GM12874 (cell line): ENCODE data around the gene RRAS.

Experiments used
- TF ChIP-seq, protein P1 (sequence below): IDR thresholded peaks from 2 replicates; pipeline ENCODE4 v1.5.1; 2011; ENCODE audit warnings: low read depth, mild to moderate bottlenecking, control low read depth, low read length, moderate library complexity; ENCODE audit not compliant: insufficient read depth

The RRAS gene

DNA sequence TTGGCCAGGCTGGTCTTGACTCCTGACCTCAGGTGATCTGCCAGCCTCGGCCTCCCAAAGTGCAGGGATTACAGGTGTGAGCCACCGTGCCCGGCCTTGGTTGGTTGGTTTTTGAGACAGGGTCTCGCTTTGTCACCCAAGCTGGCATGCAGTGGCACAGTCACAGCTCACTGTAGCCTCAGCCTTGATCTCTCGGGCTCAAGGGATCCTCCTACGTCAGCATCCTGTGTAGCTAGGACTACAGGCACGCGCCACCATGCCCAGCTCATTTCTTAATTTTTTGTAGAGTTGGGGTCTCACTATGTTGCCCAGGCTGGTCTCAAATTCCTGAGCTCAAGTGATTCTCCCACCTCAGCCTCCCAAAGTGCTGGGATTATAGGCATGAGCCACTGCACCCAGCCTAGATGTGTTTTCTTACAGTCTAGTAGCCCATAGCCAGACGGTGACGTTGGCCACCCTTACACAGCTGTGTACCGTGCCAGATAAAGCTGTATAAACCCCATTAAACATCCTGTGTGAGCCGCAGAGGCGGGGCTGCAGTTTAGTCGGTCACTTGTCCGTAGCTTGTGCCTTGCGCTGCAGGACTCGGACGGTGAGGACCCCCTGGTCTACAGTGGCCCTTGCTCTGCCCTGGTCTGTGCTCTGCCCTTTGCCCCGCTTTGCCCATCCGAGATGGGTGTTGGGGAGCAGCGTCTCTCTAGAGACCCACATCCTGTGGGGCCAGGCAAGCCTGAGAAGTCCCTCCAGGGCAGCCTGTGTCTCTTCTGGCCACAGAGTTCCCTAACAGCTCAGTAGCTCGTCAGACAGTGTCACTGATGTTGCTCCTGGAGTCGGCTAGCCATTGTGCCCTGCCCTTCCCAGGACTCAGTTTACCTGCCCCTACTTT lies 15.9 kb upstream of the RRAS start:
- TF ChIP-seq, protein P1, sequence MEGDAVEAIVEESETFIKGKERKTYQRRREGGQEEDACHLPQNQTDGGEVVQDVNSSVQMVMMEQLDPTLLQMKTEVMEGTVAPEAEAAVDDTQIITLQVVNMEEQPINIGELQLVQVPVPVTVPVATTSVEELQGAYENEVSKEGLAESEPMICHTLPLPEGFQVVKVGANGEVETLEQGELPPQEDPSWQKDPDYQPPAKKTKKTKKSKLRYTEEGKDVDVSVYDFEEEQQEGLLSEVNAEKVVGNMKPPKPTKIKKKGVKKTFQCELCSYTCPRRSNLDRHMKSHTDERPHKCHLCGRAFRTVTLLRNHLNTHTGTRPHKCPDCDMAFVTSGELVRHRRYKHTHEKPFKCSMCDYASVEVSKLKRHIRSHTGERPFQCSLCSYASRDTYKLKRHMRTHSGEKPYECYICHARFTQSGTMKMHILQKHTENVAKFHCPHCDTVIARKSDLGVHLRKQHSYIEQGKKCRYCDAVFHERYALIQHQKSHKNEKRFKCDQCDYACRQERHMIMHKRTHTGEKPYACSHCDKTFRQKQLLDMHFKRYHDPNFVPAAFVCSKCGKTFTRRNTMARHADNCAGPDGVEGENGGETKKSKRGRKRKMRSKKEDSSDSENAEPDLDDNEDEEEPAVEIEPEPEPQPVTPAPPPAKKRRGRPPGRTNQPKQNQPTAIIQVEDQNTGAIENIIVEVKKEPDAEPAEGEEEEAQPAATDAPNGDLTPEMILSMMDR, result no peak

DNA sequence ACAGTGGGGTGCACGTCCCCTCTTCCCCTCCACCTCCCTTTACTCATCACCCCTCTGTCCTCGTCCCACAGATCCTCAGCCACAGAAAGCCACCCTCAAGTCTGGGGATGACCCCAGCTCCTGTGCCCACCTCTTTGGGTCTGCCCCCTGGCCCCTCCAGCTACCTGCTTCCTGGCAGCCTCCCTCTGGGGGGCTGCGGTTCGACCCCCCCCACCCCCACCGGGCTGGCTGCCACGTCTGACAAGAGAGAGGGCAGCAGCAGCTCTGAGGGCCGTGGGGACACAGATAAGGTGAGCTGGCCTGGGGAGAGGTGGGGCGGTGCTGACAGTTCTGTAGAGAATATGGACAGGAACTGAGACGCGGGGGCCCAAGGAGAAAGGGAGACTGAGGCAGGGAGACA lies 14.6 kb upstream of the RRAS start:
- TF ChIP-seq, protein P1, result no peak

DNA sequence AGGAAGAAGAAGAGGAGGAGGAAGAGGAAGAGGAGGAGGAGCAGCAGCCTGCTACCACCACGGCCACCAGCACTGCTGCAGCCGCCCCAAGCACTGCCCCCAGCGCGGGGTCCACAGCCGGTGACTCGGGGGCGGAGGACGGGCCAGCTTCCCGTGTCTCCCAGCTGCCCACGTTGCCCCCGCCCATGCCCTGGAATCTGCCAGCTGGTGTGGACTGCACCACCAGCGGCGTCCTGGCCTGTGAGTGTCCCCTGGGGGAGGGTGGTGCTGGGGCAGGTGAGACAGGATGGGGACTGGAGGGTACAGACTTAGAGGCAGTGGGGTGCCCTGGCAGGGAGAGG lies 13.5 kb upstream of the RRAS start:
- TF ChIP-seq, protein P1, result no peak

DNA sequence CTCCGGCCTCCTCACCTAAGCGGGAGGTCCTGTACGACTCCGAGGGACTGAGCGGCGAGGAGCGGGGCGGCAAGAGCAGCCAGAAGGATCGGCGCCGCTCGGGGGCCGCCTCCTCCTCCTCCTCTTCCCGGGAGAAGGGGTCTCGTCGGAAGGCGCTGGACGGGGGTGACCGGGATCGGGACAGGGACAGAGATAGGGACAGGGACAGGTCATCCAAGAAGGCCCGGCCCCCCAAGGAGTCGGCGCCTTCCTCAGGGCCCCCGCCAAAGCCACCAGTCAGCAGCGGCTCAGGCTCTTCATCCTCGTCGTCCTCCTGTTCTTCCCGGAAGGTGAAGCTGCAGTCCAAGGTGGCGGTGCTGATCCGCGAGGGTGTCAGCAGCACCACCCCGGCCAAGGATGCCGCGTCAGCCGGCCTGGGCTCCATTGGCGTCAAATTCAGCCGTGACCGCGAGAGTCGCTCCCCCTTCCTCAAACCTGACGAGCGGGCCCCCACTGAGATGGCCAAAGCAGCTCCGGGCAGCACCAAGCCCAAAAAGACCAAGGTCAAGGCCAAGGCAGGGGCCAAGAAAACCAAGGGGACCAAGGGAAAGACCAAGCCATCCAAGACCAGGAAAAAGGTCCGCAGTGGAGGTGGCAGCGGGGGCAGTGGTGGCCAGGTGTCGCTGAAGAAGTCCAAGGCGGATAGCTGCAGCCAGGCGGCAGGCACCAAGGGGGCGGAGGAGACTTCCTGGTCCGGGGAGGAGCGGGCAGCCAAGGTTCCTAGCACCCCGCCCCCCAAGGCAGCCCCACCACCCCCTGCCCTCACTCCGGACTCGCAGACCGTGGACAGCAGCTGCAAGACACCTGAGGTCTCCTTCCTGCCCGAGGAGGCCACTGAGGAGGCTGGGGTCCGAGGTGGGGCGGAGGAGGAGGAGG lies 12.9 kb upstream of the RRAS start:
- TF ChIP-seq, protein P1, result no peak

DNA sequence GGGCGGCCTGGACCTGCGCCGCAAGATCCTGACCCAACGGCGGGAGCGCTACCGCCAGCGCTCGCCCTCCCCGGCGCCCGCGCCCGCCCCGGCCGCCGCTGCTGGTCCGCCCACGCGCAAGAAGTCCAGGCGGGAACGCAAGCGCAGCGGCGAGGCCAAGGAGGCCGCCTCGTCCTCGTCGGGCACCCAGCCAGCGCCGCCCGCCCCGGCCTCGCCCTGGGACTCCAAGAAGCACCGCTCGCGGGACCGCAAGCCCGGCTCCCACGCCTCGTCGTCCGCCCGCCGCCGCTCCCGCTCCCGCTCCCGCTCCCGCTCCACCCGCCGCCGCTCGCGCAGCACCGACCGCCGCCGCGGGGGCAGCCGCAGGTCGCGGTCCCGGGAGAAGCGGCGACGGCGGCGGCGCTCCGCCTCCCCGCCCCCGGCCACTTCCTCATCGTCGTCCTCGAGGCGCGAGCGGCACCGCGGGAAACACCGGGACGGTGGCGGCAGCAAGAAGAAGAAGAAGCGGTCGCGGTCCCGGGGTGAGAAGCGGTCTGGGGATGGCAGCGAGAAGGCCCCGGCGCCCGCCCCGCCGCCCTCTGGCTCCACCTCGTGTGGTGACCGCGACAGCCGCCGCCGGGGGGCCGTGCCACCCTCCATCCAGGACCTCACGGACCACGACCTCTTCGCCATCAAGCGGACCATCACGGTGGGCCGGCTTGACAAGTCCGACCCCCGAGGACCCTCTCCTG lies 12.0 kb upstream of the RRAS start:
- TF ChIP-seq, protein P1, result no peak

DNA sequence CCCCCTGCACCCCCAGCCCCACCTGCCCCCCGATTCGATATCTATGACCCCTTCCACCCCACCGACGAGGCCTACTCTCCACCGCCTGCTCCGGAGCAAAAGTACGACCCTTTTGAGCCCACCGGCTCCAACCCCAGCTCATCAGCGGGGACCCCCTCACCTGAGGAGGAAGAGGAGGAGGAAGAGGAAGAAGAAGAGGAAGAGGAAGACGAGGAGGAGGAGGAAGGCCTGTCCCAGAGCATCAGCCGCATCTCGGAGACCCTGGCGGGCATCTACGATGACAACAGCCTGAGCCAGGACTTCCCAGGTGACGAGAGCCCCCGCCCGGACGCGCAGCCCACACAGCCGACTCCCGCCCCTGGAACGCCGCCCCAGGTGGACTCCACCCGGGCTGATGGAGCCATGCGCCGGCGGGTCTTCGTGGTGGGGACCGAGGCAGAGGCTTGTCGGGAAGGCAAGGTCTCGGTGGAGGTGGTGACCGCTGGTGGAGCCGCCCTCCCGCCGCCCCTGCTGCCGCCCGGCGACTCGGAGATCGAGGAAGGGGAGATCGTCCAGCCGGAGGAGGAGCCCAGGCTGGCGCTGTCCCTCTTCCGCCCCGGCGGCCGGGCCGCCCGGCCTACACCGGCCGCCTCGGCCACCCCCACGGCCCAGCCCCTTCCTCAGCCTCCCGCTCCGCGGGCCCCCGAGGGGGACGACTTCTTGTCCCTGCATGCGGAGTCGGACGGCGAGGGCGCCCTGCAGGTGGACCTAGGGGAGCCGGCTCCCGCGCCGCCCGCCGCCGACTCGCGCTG lies 11.3 kb upstream of the RRAS start:
- TF ChIP-seq, protein P1, result no peak
